ENCODE results near the gene COL2A1. TPM values are rescaled to one million over a fixed set of nuclear protein-coding genes. Genes with fewer than 3 reads are reported as not detected.

COL2A1 gene
- total RNA-seq, 3 donors from 2014 or later = 1.6 to 3.2 TPM; not detected in 1

GRCh38 chr12:47954467-47955045, 49.7 kb downstream of the COL2A1 start:
- intact Hi-C loops (cut with DNase I; ENCODE audit: low total_unique reads) = loop anchor here (10.0 kb wide), 1 partner anchor 50 kb away; the partner anchor contains the start of gene VDR

GRCh38 chr12:47954058-47954457, 50.2 kb downstream of the COL2A1 start:
- Histone ChIP-seq H3K4me3 (no peak overlapping the region), H3K9me3 (no peaks in the 10 kb centered on the region), H3K4me1 (no peaks in the 10 kb centered on the region), H3K27me3 (no peaks in the 10 kb centered on the region), H3K27ac (no peak overlapping the region), H3K36me3 (no peaks in the 10 kb centered on the region)
- intact Hi-C loops (cut with DNase I; ENCODE audit: low total_unique reads) = loop anchor here (10.0 kb wide), 1 partner anchor 49 kb away; the partner anchor contains the start of gene VDR
- DNase-seq (ENCODE audit: low spot score in 2 of 2) = peak in 1 of 2 donors; percentile 14
- no peak for TF ChIP-seq CTCF (IDR thresholded peaks at IDR 0.05)
- no peak for TF ChIP-seq POLR2AphosphoS5 (IDR thresholded peaks at IDR 0.05)
- no peak for TF ChIP-seq POLR2A (IDR thresholded peaks at IDR 0.05)

More at GRCh38 chr12:47954467-47955045, 49.7 kb downstream of the COL2A1 start:
- no peaks in the 10 kb centered on the region for H3K27me3 ChIP-seq
- TF ChIP-seq CTCF (IDR thresholded peaks at IDR 0.05) = no peak
- no peak for TF ChIP-seq POLR2A (IDR thresholded peaks at IDR 0.05)
- TF ChIP-seq POLR2AphosphoS5 (IDR thresholded peaks at IDR 0.05) = no peak
- H3K36me3 ChIP-seq = no peaks in the 10 kb centered on the region
- no peaks in the 10 kb centered on the region for H3K4me1 ChIP-seq
- H3K4me3 ChIP-seq = no peak overlapping the region
- no peaks in the 10 kb centered on the region for H3K9me3 ChIP-seq
- DNase-seq (ENCODE audit: low spot score in 2 of 2) = peak in 1 of 2 donors; percentile 2
- no peak overlapping the region for H3K27ac ChIP-seq

- H3K4me3 ChIP-seq = no peak overlapping the region
- H3K9me3 ChIP-seq = no peaks in the 10 kb centered on the region
- H3K27ac ChIP-seq = peak overlapping the region; percentile 48 to 52
- no peaks in the 10 kb centered on the region for H3K27me3 ChIP-seq
- intact Hi-C loops (cut with DNase I; ENCODE audit: low total_unique reads) = loop anchor here (10.0 kb wide), 1 partner anchor 46 kb away; the partner anchor contains the start of gene VDR
- TF ChIP-seq CTCF (IDR thresholded peaks at IDR 0.05) = no peak
- no peak for TF ChIP-seq POLR2AphosphoS5 (IDR thresholded peaks at IDR 0.05)
- TF ChIP-seq POLR2A (IDR thresholded peaks at IDR 0.05) = no peak
- no peak for DNase-seq (ENCODE audit: low spot score in 2 of 2)
- H3K4me1 ChIP-seq = peaks cover 10 to 11% of the 10 kb centered on the region in 2 donors
- no peaks in the 10 kb centered on the region for H3K36me3 ChIP-seq
These were observed 53.3 kb downstream of the COL2A1 start for GRCh38 chr12:47950856-47951468.

GRCh38 chr12:47949441-47950341, 54.6 kb downstream of the COL2A1 start:
- H3K9me3 ChIP-seq = no peaks in the 10 kb centered on the region
- peak; percentile 83 to 85 for DNase-seq (ENCODE audit: low spot score in 2 of 2)
- H3K27ac ChIP-seq = peak overlapping the region; percentile 55 to 60
- TF ChIP-seq CTCF (IDR thresholded peaks at IDR 0.05) (peak; percentile 69 to 91 (median 84)), POLR2A (IDR thresholded peaks at IDR 0.05) (no peak), POLR2AphosphoS5 (IDR thresholded peaks at IDR 0.05) (peak in 2 of 3 donors; percentile 26 to 36)
- H3K4me3 ChIP-seq = no peak overlapping the region
- no peaks in the 10 kb centered on the region for H3K27me3 ChIP-seq
- intact Hi-C loops (cut with DNase I; ENCODE audit: low total_unique reads) = loop anchor here (10.0 kb wide), 1 partner anchor 45 kb away; the partner anchor contains the start of gene VDR
- H3K4me1 ChIP-seq = peaks cover 10 to 15% of the 10 kb centered on the region in 2 donors
- no peaks in the 10 kb centered on the region for H3K36me3 ChIP-seq
